D341Med (cell line): Measurements from ENCODE around the gene DUSP15.

Experiments
- DNase-seq: peaks from one replicate; pipeline ENCODE4 v3.0.0; 2012; ENCODE audit warnings: low spot score

Gene DUSP15

DNA sequence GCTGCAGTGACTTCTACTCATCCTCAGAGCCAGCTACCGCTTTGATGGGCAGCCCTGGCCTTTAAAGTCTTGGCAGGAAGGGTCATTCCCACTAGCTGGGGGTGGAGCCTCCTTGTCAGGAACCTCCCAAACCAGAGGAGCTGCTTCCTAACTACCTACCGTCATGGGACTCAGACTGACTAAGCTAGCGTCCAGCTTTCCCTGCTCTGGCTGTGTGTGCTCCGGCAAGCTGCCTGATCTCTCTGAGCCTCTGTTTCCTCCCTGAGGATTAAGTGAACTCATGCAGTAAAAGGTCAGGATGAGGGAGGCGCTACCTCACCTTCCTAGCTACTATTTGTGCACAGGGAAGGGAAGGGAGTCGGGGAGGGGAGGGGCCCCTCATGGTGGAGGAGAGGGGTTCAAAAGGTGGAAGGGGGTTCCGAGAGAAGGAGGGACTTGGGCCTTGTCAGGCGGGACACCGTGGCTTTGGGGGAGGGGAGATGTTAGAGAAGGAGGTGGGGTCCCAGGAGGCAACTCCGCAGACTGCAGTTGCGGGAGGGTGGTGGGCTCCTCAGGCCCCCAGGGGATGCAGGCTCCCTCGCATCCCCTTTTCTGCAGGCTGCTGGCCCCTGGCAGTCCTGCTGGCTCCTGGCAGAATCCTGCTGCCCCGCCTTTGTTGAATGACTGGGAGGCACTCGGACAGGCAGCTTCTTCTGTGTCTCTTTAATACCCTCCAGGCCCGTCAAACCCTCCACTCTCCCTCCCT, 9.8 kb downstream of the DUSP15 start:
- DNase-seq: no peak

DNA sequence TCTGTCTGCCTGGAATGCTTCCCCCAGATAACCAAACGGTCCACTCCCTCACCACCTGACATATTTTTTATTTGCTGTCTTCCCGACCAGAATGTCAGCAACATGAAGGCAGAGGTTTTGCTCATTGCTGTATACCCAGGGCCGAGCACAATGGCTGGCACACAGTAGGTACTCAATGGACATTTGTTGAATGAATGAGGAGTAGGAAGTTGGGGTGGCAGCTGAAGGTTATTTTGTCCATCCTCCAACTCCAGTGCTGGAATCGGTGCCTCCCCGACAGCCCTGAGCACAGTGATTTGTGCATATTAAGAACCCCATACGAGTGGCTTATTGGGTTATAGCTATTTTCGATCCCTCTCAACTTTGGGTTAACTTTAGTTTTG, 10.3 kb downstream of the DUSP15 start:
- DNase-seq: no peak

DNA sequence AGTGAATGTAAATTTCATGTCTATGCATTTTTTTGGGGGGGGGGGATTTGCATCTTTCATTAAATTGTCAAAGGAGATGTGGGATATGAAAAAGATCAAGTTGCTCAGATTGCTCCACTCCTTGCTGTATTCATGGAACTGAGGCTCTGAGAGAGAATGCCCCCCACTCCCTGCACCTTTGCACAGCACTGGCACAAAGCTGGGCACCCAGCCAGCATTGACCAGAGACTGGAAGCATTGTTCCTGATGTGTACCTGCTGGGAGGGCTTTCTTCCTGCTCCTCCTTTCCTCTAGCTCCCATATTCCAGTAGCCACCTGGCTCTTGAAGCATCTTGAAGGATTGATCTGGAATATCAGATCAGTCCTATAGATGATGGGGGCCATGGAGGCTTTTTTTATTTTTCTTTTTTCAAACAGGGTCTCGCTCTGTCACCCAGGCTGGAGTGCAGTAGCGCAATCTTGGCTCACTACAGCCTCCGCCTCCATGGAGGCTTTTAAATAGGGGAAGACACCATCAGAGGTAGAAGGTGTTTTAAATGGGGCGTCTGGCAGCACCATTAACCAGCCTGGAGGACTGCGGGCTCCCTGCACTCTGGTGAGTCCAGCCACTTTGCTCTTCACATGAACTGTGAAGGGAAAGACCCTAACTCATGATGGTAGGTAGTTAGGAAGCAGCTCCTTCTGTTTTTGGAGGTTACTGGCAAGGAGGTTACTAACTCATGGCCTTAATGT, 10.9 kb downstream of the DUSP15 start:
- DNase-seq: no peak

DNA sequence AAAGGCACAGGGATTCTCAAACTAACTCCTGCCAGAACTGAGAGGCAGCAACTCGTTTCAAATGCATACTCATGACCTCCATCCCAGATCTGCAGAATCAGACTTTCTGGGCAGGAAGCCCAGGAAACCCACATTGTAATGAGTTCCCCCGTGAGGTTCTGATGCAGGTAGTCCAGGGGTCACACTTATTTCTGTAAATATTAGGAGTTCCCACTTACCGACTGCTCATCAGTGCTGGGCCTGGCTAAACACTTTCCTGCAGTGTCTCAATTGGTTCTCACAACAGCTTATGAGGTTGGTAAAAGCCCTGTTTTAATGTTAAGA, 11.6 kb downstream of the DUSP15 start:
- DNase-seq: no peak

DNA sequence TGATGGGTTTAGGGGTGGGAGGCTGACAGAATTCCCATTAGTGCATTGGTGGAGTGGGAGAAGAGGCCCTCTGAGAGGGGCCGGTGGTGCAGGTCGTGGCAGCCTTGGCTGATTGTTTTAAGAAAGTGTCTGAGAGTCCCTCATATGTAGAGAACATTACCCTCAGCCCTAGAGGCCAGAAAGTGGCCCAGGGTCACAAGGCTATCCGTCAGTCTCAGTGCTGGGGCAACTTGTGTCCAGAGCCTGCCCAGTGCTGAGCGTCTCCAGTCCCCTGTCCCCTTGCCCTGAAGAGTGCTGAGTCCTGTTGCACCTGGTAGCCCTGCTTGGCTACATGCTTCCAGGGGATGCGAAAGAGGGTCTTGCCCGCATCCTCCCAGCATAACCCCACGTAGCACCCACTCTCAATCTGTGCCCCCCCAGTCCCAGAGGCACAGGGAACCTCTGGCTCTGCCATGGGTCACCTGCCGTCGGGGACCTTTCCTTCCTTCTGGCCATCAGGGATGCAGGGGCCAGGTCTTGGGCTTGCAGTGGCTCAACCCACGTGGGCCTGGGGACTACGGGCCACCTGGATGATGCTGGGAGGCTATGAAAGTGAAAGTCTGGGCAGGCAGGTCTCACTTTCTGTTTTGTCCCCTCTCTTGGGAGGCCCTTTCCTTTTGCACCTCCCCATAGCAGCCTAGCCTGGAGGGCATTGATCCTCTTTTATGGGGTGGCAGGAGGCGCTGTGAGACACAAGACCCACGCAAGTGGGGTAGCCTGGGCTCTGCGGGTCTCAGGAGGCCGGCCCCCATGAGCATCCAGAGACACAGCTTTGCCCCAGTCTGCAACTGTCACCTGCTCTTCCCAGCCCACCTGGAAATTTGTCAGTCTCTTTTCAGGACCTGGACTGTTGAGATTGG, 12.2 kb downstream of the DUSP15 start:
- no peak for DNase-seq

DNA sequence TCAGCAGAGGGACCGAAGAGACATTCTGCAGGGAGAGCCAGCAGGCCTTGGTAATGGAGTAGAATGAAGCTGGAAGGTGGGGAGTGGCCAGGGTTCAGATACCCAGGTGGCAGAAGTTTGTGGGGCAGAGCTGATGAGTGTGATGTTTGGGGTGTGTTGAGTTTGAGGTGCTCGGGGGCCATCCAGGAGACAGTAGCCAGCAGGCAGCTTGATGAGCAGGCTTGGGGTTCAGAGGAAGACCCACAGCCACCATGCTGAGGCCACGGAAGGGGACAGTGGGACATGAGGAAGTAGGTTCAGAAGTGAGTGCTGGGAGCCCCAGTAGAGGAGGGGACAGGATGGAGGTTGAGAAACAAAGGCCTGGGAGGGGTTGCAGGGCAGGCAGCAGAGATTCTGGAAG, 13.8 kb downstream of the DUSP15 start:
- DNase-seq: no peak

DNA sequence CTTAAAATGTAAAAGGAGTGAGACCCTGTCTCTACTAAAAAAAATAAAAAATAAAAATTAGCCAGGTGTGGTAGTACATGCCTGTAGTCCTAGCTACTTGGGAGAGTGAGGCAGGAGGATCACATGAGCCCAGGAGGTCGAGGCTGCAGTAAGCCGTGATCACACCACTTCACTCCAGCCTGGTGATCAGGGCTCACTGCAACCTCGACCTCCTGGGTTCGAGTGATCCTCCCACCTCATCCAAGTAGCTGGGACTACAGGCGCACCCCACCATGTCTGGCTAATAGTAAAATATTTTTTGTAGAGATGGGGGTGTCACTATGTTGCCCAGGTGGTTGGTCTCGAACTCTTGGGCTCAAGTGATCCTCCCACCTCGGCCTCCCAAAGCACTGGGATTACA, 16.8 kb downstream of the DUSP15 start:
- no peak for DNase-seq

DNA sequence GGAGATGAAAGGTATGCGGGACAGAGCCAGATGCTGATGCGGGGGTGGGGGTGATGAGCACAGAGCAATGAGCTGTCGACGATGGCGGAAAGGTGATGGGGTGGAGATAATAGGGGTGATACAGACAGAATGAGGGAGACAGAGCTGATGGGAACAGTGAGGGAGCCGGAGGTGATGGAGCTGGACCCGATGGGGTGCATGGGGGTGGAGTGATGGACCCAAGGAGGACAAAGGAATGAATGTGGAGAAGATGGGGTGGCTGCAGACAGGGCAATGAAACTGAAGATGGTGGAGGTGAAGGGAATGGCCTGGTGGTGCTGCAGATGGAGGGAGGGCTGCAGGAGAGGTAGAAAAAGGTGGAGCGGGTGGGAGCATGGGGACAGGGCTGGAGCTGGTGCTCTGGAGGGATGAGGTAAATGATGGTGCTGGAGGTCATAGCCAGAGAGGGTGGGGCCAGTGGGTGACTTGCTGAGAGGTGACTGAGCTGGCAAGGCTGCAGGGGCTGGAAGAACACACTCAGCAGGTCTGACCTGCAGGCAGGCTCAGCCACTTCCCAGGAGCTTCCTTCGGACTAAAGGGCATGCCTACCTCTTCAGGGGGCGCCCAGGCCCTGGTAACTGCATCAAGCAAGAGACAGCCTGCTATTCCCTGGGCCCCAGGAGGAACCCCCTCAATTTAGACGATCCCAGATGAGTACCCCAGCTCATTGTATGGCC, 18.9 kb downstream of the DUSP15 start:
- no peak for DNase-seq

DNA sequence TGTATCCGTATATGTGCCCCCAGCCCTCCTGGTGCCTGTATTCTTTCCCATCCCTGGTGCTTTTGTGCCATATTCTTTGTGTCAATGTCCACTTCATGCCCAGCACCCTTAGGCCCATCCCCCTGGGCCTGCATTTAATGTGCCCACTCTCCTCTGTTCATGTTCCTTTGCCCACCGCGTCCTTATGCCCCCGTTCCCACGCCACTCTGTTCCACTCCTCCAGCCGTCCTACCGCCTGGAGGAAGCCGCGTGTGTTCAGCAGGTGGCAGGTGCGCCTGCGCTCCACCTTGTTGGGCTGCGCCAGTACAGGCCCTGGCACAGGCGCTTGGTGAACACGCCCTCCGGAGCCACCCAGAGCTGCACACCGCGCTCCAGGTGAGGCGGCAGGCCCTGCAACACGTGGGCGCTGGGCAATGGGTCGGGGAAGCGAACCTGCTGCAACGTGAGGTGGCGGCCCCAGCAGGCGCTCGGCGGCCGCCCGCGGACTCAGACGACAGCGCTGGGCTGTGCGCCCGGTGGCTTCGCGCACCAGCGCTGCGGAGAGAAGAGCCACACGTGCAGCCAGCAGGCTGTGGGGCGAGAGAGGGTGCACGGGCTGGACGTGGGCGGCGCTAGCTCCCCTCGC, 20.9 kb downstream of the DUSP15 start:
- no peak for DNase-seq

DNA sequence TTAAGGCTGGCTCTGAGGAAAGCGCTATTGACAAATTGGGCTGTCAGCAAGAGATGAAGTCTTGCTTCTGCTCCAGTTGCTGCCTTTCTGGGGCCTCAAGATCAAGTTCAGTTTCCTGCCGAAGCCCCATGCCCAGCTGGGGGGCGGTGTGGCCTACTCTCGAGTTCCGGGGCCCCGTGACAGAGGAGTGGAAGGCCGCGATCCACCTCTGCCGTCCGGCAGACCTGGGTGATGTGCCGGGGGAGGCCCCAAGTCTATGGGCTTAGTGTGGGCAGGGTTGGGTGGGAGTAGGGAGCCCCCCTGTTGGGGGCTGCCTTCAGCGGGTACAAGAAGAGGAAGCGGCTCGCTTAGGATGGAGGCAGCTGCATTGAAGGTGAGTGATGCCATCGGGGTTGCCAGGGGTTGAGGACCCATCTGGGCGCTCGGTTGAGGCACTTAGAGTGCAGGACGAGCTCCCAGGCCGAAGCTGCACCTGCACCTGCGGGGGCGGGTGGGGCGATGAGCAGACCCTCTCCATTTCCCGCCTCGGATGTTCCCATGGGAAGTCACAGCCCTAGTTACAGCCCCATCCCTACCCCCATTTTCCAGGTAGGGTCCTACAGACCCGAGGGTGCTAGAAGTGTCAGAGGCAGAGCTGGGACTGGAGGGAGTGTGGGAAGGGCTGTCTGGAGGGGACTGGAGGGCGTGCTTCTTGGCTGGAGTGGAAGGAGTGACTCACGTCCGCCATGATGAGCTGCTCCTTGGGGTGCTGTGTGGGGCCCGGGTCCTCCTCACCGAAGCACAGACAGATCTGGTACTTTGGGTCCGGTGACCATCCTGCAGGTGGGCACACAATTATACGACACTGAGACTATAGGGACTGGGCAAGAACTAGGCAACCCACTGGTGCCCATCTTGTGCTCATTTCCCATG, 22.0 kb downstream of the DUSP15 start:
- DNase-seq: no peak

DNA sequence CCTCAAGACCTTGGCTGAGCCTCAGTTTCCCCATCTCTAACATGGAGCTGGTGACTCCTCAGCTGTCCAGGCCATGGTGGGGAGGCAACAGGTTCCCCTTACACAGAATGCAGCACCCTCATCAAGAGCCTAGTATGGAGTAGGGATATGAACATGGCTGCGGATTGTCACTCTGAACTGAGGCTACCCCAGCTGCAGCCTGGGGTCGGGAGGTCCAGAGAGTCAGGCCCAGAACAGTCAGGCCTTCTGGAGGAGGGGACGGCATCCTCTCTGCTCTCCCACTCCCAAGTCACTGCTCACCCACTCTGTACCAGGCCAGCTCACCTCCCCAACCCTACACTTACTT, 23.6 kb downstream of the DUSP15 start:
- no peak for DNase-seq

DNA sequence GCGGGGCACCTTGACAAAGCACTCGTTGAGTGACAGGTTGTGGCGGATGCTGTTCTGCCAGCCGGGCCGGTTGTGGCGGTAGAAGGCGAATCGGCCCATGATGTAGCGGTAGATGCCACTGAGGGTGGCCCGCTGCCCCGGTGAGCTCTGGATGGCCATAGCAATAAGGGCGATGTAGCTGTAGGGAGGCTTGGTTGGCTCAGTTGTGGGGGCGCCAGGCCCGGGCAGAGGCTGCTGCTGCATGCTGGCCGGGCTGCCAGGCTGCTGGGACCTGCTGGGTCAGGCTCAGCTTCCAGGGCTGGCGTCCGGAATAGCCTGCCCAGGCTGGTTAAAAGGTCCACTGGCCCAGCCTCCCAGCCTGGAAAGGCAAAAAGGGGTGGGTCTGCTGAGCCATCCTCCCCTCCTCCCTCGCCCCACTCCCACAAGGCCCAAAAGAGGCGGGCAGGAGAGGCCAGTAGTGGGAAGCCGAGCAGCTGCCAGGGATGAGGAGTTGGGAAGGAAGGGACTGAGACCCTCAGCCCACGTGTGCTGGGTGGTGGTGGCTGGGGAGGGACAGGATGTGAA, 24.9 kb downstream of the DUSP15 start, which contains the start of gene FOXS1:
Gene FOXS1, minus strand, starts transcription at position 305 of the 564 bp plus-strand sequence. Its CDS starts 62 bp downstream, at position 243.
- no peak for DNase-seq

DNA sequence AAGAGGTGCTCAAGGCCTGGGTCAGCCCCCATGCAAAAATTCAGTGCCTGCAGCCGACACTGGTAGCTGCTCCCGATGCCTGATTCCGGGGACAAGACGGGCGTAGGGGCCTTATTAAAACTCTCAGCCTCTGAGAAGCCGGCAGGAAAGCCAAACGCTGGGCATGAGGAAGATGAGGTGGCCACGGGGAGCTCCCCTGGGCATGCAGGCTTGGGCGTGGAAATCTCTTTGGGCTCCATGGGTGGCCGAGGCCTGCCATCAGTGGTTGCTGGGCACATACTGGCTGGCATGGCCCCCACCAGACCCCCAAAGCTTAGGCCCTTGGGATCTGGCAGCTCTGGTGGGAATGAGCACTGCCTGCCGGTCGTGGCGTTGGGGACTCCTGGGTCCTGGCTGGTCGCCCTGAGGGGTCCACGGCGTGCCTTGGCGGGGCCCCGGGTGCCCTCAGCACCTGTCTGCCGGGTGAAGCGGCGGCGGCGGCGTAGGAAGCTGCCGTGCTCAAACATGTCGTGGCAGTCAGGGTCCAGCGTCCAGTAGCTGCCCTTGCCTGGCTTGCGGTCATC, 25.5 kb downstream of the DUSP15 start:
- DNase-seq: no peak

DNA sequence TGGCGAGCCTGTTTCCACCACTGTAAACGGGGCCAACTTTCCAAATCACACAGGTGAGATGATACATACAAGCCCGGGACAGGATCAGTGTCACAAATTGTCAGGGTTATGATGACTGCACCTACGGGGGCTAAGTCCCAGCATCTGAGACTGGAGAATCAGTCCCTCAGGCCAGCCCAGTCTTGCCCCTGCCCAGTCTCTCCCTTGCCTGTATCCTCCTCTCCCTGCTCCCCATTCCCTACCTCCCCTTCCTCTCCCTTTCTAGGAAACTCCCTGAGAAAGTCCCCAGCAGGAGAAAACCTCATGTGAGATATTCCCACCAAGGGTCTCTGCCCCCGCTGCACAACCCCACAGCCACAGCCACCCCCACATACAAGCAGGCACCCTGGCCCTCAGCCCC, 26.4 kb downstream of the DUSP15 start:
- no peak for DNase-seq

DNA sequence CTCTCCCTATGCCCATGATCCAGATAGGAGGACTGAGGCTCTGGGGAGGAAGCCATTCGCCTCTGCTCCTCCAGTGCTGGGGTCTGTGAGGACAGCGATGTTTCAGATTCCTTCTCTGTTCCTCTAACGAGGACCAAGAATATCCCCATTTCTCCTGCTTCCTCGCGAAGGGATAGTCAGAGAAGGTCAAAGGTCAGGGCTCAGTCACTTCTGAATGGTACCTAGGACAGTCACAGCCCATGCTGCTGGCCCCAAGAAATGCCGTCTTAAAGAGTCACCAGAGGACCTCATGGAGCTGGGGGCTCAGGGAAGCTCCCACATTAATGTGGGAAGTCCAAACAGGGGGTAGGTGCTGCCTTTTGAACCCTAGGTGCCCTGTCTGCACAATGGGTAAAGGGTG, 27.0 kb downstream of the DUSP15 start:
- no peak for DNase-seq

DNA sequence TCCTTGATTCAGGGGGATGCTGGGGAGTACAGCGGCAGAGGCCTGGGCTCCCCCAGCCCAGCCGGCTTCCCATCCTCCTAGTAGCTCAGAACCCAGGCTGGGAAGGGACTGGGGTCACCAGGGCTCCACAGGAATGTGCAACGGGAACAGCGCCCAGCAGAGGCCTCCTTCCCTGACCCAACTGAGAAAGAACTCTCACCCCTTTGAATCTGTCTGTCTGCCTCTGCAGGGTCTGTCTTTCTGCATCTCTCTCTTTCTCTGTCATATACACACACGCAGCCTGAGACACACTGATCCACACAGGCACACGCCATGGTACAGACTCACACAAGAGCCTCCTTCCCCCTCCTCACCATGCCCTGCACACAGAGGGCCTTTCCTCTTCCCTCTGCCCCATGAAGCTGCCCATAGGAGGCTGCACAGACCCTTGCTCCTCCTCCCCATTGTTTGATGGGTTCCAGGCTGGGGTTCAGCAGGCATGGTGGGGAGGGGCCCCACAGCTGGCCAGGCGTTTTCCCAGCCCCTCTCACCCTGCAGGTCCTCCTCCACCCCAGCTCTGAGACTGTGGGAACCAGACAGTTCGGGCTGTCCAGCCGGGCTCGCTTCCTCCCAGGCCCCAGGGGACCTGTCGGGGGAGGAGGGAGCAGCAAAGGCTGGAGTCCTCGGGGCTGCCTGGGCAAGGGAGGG, 27.7 kb downstream of the DUSP15 start:
- no peak for DNase-seq

DNA sequence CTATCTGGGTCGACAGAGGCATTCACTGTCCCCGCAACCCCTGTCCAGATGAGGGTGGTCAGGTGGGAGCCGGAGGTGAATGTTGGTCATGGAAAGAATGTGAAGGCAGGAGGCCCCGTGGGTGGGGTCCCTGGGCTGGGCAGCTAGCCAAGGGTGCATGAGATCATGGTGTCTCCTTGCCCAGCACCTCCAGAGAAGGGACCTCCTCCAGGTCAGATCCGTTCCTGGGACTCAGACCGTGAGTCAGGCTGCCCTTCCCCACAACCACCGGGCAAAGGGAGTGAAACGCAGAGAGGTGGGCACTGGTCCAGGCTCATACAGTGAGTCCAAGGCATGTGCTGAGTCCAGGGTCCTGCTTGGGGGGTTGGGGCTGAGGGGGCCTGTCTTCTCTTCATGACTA, 28.4 kb downstream of the DUSP15 start:
- DNase-seq: no peak

DNA sequence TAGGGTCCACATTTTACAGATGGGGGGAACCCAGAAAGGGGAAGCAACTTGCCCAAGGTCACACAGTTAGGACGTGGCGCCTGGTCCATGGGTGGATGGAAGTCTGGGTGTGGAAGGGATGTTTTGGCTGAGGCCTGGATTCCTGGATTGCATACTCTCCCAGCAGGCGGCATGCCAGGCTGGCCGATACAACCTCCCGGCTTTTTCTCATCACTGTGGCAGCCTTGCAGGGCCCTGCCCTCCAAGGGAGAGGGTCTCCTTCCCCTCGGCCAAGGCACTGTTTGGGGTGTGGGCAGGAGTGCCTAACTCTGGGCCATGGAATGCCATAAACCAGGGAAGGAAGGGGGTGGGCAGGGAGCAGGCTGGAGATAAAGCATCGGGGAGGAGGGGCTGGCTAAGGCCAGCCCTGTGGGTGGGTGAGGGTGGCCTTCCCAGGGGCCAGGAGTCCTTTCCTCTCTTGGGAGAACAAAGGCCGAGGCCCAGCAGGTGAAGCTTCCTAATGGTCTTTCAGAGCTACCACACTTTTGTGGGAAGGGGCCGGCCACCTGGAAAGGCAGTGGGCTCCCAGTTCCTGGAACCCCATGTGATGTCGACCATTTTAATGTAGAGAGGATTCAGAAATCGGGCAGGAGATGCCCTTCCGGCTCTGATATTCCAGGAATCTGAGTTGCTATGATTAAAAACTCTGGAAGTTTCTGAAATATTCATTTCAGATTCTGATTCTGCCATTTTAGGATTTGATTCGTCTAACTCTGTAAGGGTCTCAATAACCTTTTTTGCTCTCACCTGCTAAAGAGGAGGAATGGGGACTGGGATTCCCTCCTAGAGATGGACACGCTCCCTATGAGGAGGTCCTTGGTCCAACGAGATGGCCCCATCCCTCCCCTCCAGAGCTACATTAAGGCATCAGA, 29.2 kb downstream of the DUSP15 start:
- DNase-seq: no peak
